IPS-NIHi11 (cell line): ENCODE data around the gene SLC6A12.
"Not testable (repeated sequence)": the region's sequence is repeated elsewhere in the genome, so short reads cannot be mapped to it uniquely, and the experiment has no call there.

Experiments
- DNase-seq: peaks from one replicate; pipeline ENCODE4 v3.0.0; 2012; ENCODE audit warnings: mixed read lengths, low spot score

Gene SLC6A12

DNA sequence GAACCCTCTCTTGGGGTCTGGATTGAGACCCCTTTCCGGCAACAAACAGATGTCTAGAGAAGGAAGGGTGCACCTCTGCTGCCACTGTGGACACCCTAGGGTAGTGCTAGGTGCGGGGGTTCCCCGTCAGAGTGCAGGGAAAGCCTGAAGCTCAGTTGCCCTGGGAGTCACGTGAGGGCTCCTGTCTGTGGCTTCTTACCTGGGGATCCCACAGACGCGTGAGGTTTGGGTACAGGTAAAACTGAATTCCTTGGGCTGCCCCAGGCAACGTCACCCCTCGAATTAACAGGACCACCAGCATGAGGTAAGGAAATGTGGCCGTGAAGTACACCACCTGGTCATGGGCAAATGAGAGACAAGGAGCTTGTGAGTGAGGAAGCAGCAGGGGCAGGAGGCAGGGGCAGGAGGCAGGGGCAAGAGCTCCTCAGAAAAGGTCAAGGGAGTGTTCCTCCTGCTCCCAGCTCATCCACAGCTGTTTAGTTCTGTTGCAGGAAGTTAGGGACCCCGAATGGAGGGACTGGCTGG is 21.0 kb upstream of the SLC6A12 start:
- DNase-seq: no peak

DNA sequence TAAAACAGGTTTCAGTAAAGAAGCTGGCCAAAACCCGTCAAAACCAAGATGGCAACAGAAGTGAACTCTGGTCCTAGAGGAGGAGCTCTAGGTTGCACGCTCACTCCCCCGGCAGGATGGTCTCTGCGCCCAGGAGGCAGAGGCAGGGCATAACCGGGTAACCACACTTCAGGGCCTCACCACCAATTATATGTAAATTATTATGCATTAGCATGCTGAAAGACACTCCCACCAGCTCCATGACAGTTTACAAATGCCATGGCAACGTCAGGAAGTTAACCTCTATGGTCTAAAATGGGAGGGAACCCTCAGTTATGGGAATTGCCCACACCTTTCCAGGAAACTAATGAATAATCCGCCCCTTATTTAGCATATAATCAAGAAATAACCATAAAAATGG is 20.1 kb upstream of the SLC6A12 start:
- DNase-seq: no peak

DNA sequence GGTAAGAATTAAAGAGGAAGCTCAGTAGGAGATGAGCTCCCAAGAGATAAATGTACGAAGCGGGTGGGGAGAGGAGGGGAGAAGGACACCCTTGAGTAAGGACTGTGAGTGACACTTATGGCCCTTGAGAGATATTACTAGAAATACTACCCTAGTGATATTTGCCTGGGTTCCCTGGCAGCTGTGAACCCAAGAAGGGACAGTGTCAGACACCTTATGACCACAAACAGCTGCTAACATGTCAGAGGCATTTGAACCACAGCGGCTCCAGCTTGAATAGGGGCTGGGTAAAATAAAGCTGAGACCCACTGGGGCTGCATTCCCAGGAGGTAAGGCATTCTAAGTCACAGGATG is 19.6 kb upstream of the SLC6A12 start:
- no peak for DNase-seq

DNA sequence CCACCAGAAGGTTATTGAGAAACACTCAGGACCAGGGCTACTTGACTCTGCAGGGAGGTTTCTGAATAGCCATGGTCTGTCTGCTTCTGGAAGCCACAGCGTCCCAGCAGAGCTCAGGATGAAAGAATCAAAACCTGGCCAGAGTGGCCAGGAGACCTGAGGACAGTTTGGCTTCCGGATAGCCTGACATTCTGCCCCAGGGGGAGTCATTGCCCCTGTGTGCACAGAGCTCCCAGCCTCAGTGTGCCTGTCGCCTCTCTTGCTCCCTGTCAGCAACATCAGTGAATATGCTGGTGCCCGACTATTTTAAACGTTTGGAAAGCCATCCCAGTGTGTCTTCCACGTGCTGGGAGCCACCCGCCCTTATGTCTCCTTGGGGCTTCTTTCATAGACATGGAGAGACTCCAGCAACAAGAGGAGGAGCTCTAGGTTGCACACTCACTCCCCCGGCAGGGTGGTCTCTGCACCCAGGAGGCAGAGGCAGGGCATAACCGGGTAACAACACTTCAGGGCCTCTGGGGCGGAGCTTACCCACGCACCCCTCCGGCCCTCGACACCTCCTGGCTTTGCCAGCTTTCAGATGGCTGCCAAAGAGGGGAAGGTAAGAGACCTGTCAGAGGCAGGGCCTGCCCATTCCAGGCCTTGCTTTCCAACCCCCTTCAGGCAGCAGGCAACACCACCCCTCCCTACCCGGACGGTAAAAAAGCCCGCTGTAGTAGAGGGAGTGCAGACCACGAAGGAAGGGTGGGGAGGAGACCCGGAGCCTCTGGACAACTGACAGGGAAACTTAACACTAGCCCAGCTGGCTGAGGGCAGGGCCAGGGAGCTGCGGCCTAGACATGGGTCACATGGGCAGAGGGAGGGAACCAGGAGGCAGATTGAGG is 19.0 kb upstream of the SLC6A12 start:
- DNase-seq: no peak

DNA sequence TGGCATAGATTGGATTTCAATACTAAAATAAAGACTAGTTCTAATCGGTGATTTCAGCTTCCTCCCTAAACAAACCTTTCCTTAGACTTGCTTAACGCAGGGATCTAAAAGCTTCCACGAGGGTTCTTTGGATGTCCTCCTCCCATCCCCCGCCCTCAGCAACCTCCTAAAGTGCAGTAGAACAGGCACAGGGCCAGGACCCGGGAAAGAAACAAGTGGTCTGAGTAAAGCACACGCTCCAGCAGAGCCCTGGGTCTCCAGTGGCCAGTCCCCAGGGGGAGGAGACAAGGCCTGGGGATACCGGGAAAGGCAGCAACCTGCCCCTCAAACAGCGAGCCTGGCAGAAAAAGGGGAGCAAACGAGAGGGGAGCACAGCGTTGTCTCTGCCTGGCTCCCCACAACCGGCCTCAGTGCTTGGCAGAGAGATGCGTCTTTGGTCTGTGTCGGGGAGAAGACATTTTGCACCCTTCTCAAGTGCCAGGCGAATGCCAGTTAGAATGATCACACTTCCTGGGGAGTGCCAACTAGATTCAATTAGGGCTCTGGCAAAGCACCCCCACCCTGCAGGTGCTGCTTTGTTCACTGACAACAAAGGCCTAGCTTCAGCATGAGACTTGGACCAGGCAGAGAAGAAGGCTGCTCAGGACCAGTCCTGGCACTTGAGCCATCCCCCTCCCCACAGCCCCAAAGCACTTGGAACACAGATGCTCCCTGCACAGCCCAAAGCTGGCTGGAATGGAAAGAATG is 17.1 kb upstream of the SLC6A12 start:
- DNase-seq: no peak

DNA sequence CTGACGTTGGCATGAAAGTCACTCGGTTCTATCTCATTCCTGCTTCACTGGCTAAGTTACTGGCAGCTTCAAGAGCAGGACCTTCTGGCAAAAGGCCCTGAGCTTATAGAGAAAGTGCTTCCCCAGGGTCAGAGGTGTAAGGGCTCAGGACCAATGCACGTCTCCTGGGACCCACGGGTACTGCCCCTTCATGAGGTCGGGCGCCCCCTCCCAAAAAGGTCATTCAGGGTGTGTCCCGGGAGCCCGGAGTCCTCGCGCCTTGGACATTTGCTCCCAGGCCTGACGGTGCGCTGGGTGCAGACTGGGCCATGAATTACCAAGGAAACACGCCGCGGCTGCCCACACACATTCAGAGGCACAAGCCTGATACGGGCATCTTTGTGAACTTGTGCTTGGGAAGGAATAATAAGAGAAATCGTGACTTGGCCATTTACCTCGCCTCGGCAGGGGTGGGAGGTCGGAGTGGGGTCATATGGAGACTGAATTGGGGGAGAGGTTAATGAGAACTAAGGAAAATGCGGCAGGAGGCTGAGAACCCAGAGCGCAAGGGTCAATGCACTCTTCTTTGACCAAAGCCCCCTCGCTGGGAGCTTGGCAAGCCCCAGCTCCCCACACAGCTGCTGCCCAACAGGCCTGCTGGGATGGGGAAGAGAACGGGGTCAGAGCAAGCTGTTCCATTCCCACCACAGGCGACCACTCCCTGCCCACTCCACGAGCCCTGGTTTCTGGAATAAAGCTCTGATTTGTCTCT is 15.7 kb upstream of the SLC6A12 start:
- no peak for DNase-seq

DNA sequence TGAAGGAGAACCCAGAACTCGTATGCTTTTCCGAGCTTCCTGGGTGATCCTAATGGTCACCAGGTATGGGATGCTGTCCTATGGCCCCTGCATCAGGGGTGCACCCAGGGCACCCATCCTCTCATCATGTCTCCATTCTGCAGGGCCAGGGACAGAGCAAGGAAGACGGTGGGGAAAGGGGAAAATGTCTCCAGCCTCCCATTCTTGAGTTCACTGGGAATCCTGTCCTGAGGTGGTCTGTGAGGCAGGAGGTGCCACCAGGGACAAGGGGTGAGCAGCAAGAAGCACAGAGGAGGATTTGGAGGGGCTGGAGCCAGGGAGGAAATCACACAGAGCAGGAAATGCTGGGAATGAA is 14.9 kb upstream of the SLC6A12 start:
- DNase-seq: no peak

DNA sequence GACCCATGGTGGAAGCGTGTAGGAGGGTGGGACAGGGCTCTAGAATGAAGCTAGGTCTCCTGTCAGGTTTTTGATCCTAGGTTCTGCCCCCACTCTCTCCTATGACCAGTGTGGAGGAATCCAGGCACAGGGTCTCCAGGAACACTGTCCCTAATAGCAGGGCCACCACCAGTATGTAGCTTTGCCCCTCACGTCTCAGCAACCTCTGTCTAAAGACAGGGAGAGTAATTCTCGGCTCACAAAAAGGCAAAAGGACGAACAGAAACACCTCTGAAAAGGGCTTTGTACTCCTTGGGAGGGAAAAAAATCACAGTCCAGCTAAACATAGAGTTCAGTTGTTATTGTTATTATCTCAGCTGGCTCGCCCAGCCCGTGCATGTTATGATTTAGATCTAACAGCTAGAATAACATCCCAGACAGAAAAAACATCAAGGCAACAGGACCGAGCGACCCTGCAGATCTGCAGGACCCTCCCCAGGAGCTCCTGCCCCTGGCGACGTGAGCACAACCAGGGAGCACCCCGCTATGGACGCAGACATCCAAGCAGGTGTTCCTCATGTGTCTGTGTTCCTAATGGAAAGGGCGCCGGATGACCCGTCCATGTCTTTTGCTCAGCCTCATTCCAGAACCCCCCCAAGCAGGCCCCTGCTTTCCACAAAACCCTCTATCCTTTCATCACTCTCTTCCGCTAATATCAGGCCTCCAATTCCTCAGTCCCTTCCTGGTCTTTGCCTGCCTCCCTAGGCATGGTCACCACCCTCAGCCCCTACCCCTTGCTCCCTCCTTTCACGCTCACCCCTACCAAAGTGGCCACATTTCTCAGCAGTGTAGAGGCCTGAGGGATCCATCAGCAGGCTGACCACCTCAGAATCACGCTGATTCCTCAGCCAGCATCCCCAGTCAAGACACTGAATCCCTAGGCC is 14.2 kb upstream of the SLC6A12 start:
- no peak for DNase-seq

DNA sequence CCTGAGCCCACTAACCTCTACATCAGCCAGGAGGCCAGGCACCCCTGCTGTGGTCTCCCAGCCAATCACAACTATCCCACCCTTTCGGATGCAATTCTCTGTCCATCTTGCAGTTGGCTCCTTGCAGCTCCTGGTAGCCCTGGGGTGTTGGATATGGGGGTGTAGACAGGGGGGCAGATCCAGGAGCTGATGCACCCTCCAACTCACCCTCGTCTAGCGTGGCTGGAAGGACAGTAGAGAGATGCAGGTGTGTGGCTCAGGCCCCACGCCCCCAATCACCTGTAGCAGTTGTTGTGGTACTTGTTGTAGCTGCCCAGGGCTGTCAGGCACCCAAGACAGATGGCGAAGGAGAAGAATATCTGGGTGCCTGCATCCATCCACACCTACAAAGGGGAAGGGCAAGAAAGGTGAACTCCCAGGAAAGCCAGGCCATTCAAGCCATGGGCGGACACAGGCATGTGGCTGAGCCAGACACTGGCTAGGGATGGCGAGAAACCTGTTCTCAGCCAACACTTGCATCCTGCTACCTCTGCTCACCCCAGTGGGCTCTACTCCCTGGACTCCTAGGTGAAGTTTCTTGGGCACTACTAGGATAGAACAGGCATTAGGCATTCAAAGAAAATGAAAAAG is 13.4 kb upstream of the SLC6A12 start:
- no peak for DNase-seq

DNA sequence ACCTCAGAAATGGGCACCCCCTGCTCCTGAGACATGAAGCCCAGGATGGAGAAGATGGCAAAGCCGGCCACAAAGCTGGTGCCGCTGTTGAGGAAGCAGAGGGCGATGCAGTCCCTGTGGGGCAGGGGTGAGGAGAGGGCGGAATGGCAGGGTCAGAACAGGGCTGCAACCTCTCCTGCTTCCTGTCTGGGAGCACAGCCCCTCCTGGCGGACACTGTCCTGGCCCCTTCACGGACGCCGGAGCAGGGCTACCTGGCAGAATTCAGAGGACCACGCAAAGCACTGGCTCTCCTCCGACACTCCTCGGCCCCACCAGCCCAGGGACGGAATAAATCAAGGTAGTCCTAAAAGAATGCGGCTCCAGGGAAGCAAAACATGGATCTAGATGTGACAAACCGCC is 12.4 kb upstream of the SLC6A12 start:
- no peak for DNase-seq

DNA sequence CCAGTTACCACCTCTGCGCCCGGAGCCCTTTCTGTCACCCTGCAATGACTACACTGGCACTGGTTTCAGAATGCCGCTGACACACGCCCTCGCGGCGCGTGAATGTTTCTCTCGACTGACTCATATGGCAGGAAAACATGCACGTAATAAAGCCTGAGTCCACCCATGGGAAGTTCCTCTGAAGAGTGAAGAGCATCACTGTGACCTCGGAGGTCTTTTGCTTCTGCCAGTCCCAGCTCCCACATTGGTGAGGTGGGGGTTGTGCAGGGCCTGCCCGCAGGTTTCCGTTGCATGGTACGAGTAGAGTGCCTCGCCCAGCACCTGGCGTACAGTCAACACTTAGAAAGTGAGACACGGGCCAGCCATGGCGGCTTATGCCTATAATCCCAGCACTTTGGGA is 11.1 kb upstream of the SLC6A12 start:
- DNase-seq: no peak

DNA sequence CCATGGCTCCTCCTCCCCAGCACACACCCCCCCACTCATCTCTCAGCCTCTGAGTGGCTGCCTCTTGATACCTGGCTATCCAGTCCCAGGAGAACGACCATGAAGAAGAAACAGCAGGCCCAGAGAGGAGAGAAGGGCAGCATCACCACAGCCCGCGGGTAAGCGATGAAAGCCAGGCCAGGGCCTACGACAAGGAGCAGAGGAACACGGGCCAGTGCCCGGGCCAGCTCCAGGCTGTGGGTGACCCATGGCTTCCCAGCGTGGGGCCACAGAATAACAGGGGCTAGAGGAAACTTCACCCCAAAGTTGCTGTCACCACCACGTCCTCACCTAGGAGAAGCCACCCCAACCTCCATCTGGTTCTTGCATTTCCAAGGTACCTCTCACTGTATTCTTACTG is 10.4 kb upstream of the SLC6A12 start:
- DNase-seq: no peak

DNA sequence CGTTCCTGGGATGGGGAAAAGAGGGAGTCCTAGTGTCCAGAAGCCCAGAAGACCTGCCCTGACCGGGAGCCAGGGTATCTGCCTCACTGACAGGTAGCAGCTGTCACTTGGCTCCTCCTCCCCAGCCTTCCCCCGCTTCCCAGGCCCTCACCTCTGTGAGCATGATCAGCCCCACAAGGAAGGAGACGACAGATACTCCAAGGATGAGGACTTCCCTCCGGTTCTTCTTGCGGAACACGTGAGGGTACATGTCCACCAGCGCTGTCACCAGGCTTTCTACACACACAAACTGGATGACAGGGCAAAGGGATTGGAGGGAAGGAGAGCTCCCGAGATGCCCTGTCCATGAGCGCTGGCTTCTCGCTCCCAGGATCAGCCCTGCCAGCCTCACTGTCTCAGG is 9.9 kb upstream of the SLC6A12 start:
- DNase-seq: no peak

DNA sequence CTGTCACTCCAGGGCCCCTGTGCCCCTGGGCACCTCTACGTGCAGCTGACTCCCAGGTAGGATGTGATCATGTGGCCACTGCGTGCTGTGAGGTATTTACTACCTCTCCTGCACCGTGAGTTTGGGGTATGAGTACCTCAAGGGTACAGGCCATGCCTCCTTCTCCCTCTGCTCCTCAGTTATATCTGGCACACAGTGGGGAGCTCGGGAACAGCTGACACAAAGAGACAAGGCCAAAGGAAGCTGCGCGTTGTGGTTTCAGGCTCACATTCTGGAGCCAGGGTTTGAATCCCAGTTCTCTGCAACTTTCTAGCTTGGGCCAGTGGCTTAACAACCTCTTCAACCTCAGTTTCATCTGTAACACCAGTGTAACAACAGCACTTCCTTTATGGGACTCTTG is 7.8 kb upstream of the SLC6A12 start:
- DNase-seq: no peak

DNA sequence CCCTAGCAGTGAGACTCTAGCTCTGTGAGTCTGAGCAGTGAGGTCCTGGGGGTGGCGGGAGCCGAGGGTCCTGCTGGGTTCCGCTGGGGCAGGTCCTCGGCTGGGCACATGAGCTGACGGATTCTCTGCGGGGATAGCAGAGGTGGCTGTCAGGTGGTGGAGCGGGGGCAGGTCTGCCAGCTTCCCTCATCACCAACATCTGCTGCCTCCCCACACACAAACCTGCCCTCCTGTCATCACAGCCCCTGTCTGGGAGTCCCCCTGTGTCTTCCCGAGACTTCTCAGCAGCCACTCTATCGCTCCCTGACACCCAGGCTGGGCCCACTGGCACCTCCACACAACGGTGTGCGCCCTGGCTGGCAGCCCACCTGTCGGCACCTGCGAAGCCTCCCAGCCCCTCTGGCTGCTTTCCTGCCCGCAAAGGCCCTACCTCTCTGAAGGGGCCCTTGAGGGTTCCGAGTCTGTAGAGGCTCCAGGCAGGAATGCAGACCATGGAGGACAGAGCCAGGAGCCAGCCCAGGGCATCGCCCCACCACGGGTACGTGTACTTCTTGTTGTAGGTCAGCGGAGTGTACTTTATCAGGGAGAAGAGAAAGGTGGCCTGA is 7.1 kb upstream of the SLC6A12 start:
- DNase-seq: no peak

DNA sequence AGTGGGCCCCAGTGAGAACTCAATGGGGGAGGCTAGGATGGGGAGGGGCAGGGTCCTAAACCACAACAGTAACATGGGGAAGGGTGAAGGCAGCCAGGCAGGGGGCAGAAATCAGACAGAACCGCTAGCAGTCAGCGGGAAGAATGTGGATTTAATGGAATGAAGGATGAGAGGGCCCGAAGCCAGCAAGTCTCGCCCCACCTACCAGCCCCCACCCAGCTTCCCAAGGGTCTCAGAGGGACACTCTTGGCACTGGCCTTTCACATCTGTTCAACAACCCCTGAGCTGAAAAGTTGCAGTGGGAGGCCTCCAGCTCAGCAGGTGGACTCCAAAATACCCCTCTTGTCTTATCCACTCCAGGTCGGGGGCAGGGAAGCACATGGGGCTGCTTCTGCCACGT is 6.5 kb upstream of the SLC6A12 start:
- DNase-seq: no peak

DNA sequence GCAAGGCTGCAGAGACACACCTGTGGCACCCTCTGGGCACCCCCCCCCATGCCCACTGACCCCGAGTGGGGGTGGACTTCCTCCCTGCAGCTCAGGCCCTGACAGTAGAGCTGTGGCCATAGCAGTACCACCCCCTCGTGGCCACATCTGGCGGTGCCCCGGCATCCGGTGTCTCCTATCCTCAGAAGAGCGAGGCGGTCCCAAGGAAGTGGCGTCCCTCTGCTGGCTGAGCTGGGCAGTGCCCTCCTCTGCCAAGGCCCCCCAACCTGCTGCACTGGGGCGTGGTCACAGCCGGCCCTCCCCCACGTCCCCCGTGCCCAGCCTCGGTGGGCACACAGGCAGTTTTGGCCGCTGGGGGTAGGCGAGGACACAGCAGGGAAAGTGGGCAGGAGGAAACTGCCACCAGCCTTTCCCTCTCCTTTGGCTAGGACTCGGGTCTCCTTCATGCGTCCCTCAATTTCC is 6.0 kb upstream of the SLC6A12 start:
- DNase-seq: peak; percentile 95

DNA sequence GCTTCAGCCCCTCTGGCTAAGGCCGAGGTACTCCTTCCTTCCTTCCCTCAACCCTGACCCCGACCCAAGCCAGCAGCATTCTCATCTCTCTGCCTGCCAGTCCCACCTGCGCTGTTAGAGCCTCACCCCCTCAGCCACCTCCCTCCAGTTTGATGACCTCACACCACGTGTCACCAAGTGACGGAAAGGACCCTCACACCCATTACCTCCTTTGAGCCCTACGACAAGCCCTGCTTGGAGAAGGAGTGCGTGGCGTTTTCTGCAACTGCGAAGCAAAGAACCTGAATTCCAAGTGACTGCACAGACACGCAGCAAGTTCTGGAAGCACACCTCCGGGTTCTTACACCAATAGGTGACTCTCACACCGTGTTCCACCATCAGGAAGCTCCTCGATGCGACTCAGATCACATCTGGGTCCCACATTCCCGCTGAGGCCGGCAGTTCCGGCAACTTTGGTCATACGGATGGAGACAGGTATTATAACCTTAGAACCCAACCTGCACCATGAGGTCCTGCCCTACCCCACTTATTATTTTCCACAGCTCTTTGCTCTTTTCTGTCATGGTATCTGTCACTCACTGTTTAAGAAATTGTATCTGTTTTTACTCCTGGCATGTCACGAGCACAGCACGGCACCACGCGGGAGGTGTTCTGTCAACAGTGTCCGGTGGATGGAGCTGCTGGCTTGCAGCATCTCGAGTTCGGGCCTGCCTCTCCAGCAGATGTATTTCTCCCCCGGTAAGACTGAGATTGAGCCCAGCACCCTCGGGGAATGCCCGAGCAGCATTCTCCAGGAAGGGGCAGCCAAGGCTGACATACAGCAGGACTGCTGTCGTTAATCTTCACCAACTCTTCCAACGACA is 5.0 kb upstream of the SLC6A12 start:
- DNase-seq: no peak

DNA sequence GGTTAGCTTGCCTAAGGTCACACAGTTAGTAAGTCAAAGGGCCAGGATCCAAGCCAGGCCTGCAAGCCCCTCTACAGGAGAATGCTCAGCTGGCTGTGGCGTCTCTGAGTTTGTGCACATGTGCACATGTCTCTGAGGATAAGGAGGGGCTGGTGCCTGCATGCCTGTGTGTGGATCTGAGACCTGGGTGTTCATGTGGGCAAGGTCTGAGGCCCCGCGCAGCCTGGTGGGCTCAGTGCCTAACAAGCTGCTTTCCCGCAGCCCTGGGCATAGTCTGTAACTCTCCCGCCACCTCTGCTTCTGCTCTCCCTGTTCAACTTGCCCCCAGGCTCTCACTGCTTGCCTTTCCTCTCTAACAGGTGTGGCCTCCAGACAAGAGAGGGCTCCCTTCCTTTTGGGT is 4.3 kb upstream of the SLC6A12 start:
- no peak for DNase-seq

DNA sequence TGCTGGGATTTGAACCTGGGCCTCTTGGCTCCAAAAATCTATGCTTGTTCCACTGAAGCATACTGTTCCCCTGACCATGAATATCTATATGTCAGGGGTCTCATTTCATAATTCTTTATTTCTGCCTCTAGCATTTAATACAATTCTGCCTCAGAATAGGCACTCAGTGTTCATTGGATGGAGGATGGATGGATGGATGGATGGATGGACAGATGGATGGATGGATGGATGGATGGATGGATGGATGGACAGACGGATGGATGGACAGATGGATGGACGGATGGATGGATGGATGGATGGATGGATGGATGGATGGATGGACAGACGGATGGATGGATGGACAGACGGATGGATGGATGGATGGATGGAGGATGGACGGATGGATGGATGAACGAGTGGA is 3.1 kb upstream of the SLC6A12 start:
- DNase-seq: not testable (repeated sequence)
